K562 (cell line): ENCODE measurements around the gene SPATA24. TPM values are rescaled to one million over a fixed set of nuclear protein-coding genes. Genes with fewer than 3 reads are reported as not detected.
A peak's percentile ranks its signal among the peaks of the same experiment; 100 is the strongest.
"Not testable (repeated sequence)": the region's sequence is repeated elsewhere in the genome, so short reads cannot be mapped to it uniquely, and the experiment has no call there.

Source experiments
- ATAC-seq: fragments of 200-7000 bp; cut with Tn5 transposase; 3 replicates; pipeline ENCODE4 v1.9.1; 2020; ENCODE audit warnings: moderate library complexity
- BruUV-seq: library from RNA; stranded (reverse); fragments of 400-500 nt; replicated peaks from 2 replicates; lab custom pipeline; 2021; lab: Mats Ljungman, UMichigan
- CTCF ChIA-PET: fragments of 300-600 bp; formaldehyde crosslinking; extraction: SDS; loops from one replicate; lab custom pipeline; 2021; ENCODE audit warnings: low intra/inter-chr PET ratio; lab: Yijun Ruan, JAX
- POLR2A ChIA-PET: fragments of 300-600, 350-650 bp; sonication (Branson Sonifier 250); formaldehyde crosslinking; extraction: SDS; loops from one replicate; lab custom pipeline; 2021; ENCODE audit warnings: antibody characterized with exemption, inconsistent platforms; lab: Yijun Ruan, JAX
- DNase-seq, 4 experiments: peaks; one replicate each; pipeline versions ENCODE4 v3.0.0 to v3.0.0-alpha.2; 2011 to 2018; ENCODE audit warnings: low spot score in 3 of 4, mixed read lengths in 3 of 4; ENCODE audit errors: extremely low read depth in 1 of 4
- FAIRE-seq: peaks from 2 replicates; lab custom pipeline; 2011; peaks lifted over from hg19 to GRCh38; lab: Jason Lieb, UNC
- H2AFZ ChIP-seq: 2 replicates; pipeline ENCODE4 v1.6.0; 2011; ENCODE audit warnings: low read depth, low read length, control low read depth, inconsistent platforms
- H3K27ac ChIP-seq: fragments of 200-600 bp; 3 replicates; pipeline ENCODE4 v1.8.0; 2011; ENCODE audit warnings: low read depth, mild to moderate bottlenecking, control low read depth, inconsistent platforms, low read length, moderate library complexity, mixed read lengths; ENCODE audit errors: extremely low read depth
- H3K27me3 ChIP-seq, 2 experiments: fragments of 300-600 bp in 1 of 2; 2 replicates in 1 of 2; 3 replicates in 1 of 2; pipeline versions ENCODE4 v1.6.0 to v1.8.0; 2011; ENCODE audit warnings: inconsistent platforms in 2 of 2, low read length in 2 of 2, mild to moderate bottlenecking in 1 of 2, mixed read lengths in 1 of 2, moderate library complexity in 1 of 2; ENCODE audit not compliant: control insufficient read depth in 2 of 2, insufficient read depth in 2 of 2
- H3K36me3 ChIP-seq: fragments of 300-600 bp; 3 replicates; pipeline ENCODE4 v1.8.0; 2011; ENCODE audit warnings: mild to moderate bottlenecking, low read length, inconsistent platforms; ENCODE audit not compliant: control insufficient read depth, insufficient read depth
- H3K4me1 ChIP-seq, 2 experiments: fragments of 200-600 bp in 1 of 2; replicated peaks in 1 of 2; 2 replicates in 1 of 2; 3 replicates in 1 of 2; pipeline versions ENCODE4 v1.5.1 to v1.8.0; 2011; ENCODE audit warnings: inconsistent platforms in 2 of 2, low read length in 2 of 2, mild to moderate bottlenecking in 1 of 2, mixed read lengths in 1 of 2, moderate library complexity in 1 of 2; ENCODE audit not compliant: control insufficient read depth in 2 of 2, insufficient read depth in 2 of 2
- H3K4me2 ChIP-seq: 2 replicates; pipeline ENCODE4 v1.6.1; 2011; ENCODE audit warnings: low read length, control low read depth, inconsistent platforms, mixed read lengths; ENCODE audit not compliant: insufficient read depth
- H3K4me3 ChIP-seq: fragments of 200-600 bp; sonication (generic), shearing (Covaris generic); 2 replicates; pipeline ENCODE4 v1.5.1; 2016; ENCODE audit warnings: control low read depth, inconsistent platforms
- H3K79me2 ChIP-seq: fragments of 200-600 bp; 3 replicates; pipeline ENCODE4 v1.8.0; 2011; ENCODE audit warnings: low read length, inconsistent platforms; ENCODE audit not compliant: control insufficient read depth, insufficient read depth
- H3K9ac ChIP-seq, 2 experiments: 2 replicates each; pipeline versions ENCODE4 v1.6.0 to v1.6.1; 2011; ENCODE audit warnings: low read depth in 2 of 2, low read length in 2 of 2, control low read depth in 1 of 2, inconsistent platforms in 1 of 2, mild to moderate bottlenecking in 1 of 2, mixed read lengths in 1 of 2; ENCODE audit not compliant: insufficient read depth in 1 of 2
- H3K9me1 ChIP-seq: one replicate; pipeline ENCODE4 v1.6.0; 2011; ENCODE audit warnings: inconsistent platforms, mild to moderate bottlenecking, low read length, moderate library complexity; ENCODE audit not compliant: control insufficient read depth, insufficient read depth
- H3K9me3 ChIP-seq: replicated peaks from 2 replicates; pipeline ENCODE4 v1.5.1; 2011; ENCODE audit warnings: low read depth, low read length, inconsistent platforms; ENCODE audit not compliant: control insufficient read depth, insufficient read depth
- H4K20me1 ChIP-seq: replicated peaks from 2 replicates; pipeline ENCODE4 v1.6.1; 2011; ENCODE audit warnings: low read length, inconsistent platforms, mixed read lengths; ENCODE audit not compliant: control insufficient read depth, insufficient read depth
- EHMT2 ChIP-seq: fragments of 450-650 bp; IDR thresholded peaks from 2 replicates; pipeline ENCODE4 v1.6.1; 2018; ENCODE audit warnings: antibody characterized with exemption
- POLR3A ChIP-seq: IDR thresholded peaks from 2 replicates; pipeline ENCODE4 v1.6.1; 2011; ENCODE audit warnings: borderline replicate concordance, mild to moderate bottlenecking, moderate library complexity; ENCODE audit not compliant: insufficient read length, insufficient read depth; ENCODE audit errors: extremely low read depth
- WGBS: fragments of 100-300 bp; shearing (Covaris generic); methylation state at CpG from one replicate; pipeline ENCODE4 v1.1.6; 2016; ENCODE audit warnings: low coverage, mixed read lengths; ENCODE audit not compliant: insufficient coverage; ENCODE audit errors: missing lambda C conversion rate; 5-methylcytosine and 5-hydroxymethylcytosine counted together
- in situ Hi-C: fragments of 300-500 bp; cut with MboI; formaldehyde crosslinking; loops from 4 replicates; pipeline ENCODE4 v1.15.0; 2018; ENCODE audit warnings: inconsistent platforms, mixed read lengths
- intact Hi-C: fragments of 100-400 bp; cut with micrococcal nuclease; formaldehyde crosslinking; loops from 2 replicates; pipeline ENCODE4 v1.14.2; 2022
- polyA plus RNA-seq, 8 experiments: library from polyadenylated mRNA; depleted of rRNA in 4 of 8; stranded (reverse) in 5 of 8; unstranded in 3 of 8; fragments of >200 nt; fragmentation: Nextera tagmentation in 2 of 8; fragmentation: Illumina TruSeq in 1 of 8; extraction: Ambion mirVana in 2 of 8; extraction: Trizol in 1 of 8; gene quantifications; 2 replicates each; pipeline versions ENCODE4 v1.2.1 to v1.2.3, GENCODE V29; 2011 to 2014; ENCODE audit warnings: inconsistent platforms in 1 of 8, missing spikeins in 1 of 8
- total RNA-seq, 7 experiments: library from RNA; depleted of rRNA in 6 of 7; stranded (reverse); fragments of >200 nt in 6 of 7; fragmentation: Illumina TruSeq in 2 of 7; extraction: Trizol in 2 of 7; gene quantifications; 2 replicates each; pipeline versions ENCODE4 v1.2.1 to v1.2.3, GENCODE V29; 2011 to 2021; ENCODE audit warnings: low replicate concordance in 1 of 7
- TF ChIP-seq, protein P1 (sequence below): fragments of 150-350 bp; IDR thresholded peaks from 2 replicates; pipeline ENCODE4 v1.6.1; 2014; ENCODE audit warnings: low read depth, mild to moderate bottlenecking, low read length, borderline replicate concordance
- TF ChIP-seq, protein P2 (sequence below): fragments of 250-450 bp; sonication (Bioruptor Pico); IDR thresholded peaks from 2 replicates; pipeline ENCODE4 v1.5.0; 2022; ENCODE audit warnings: mild to moderate bottlenecking

Gene SPATA24
- total and polyA plus RNA-seq, 9 of the 15 experiments (the other 6 are each of a cell fraction or from before 2014, with no cell fraction given), result 4.1 to 12.6 (median 8.0) TPM

DNA sequence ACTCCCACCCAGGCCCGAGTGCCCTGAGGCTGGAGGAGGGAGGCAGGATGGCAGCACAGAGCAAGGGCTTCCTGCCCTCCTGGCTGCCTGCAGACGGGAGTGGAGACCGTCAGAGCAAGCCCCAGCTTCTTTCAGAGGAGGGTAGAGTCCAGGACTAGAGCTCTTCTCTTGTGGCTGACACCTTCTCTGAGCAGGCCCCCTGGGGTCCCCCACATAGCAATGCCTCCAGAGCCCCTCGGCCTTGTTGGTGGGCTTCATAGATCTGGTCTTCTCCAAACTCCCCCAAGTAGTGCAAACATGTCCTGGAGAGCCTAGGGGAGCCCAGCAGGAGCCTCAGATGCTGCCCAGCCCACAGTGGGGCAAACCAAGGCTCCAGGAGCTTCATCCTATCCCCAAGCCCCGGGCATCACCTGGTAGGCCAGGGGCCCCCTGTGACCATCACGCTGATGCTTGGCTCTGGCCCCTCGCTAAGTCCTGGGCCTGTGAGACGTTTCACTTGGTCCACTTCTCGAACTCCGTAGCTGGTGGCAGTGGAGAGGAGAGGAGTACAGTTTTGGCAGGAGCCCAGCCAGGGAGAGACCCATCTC, 16.2 kb downstream of the SPATA24 start:
- H3K4me2 ChIP-seq, result no peak overlapping the region
- no peaks in the 10 kb centered on the region for H3K36me3 ChIP-seq
- no peak overlapping the region for H3K27ac ChIP-seq
- 51% methylated on average over 8 of the region's 10 CpGs for WGBS
- no peak for FAIRE-seq
- no peaks in the 10 kb centered on the region for H4K20me1 ChIP-seq
- POLR2A ChIA-PET, result interaction anchor here (0.6 to 1.3 kb wide), 4 partner anchors 10 to 1670 kb away, joined by 3 to 5 read pairs (median 3); no protein-coding TSS in a partner anchor
- H3K4me3 ChIP-seq, result no peak overlapping the region
- peaks cover 16 to 46% of the 10 kb centered on the region in 2 experiments; a peak in 4 of 5 replicates for H3K4me1 ChIP-seq
- no peaks in the 10 kb centered on the region for H3K79me2 ChIP-seq
- no peaks in the 10 kb centered on the region for H3K27me3 ChIP-seq
- CTCF ChIA-PET, result interaction anchor here (1.0 kb wide), 1 partner anchor 400 kb away, joined by 3 read pairs; no protein-coding TSS in a partner anchor
- no peak overlapping the region for H2AFZ ChIP-seq
- H3K9me1 ChIP-seq, result no peaks in the 10 kb centered on the region
- H3K9ac ChIP-seq, result peak overlapping the region in 1 of 2 experiments; percentile 64; a peak in 2 of 4 replicates
- intact Hi-C loops, result no loop called here
- no peak for TF ChIP-seq EHMT2
- TF ChIP-seq, protein P1, sequence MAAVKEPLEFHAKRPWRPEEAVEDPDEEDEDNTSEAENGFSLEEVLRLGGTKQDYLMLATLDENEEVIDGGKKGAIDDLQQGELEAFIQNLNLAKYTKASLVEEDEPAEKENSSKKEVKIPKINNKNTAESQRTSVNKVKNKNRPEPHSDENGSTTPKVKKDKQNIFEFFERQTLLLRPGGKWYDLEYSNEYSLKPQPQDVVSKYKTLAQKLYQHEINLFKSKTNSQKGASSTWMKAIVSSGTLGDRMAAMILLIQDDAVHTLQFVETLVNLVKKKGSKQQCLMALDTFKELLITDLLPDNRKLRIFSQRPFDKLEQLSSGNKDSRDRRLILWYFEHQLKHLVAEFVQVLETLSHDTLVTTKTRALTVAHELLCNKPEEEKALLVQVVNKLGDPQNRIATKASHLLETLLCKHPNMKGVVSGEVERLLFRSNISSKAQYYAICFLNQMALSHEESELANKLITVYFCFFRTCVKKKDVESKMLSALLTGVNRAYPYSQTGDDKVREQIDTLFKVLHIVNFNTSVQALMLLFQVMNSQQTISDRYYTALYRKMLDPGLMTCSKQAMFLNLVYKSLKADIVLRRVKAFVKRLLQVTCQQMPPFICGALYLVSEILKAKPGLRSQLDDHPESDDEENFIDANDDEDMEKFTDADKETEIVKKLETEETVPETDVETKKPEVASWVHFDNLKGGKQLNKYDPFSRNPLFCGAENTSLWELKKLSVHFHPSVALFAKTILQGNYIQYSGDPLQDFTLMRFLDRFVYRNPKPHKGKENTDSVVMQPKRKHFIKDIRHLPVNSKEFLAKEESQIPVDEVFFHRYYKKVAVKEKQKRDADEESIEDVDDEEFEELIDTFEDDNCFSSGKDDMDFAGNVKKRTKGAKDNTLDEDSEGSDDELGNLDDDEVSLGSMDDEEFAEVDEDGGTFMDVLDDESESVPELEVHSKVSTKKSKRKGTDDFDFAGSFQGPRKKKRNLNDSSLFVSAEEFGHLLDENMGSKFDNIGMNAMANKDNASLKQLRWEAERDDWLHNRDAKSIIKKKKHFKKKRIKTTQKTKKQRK, result no peak
- TF ChIP-seq POLR3A, result no peak
- TF ChIP-seq, protein P2, sequence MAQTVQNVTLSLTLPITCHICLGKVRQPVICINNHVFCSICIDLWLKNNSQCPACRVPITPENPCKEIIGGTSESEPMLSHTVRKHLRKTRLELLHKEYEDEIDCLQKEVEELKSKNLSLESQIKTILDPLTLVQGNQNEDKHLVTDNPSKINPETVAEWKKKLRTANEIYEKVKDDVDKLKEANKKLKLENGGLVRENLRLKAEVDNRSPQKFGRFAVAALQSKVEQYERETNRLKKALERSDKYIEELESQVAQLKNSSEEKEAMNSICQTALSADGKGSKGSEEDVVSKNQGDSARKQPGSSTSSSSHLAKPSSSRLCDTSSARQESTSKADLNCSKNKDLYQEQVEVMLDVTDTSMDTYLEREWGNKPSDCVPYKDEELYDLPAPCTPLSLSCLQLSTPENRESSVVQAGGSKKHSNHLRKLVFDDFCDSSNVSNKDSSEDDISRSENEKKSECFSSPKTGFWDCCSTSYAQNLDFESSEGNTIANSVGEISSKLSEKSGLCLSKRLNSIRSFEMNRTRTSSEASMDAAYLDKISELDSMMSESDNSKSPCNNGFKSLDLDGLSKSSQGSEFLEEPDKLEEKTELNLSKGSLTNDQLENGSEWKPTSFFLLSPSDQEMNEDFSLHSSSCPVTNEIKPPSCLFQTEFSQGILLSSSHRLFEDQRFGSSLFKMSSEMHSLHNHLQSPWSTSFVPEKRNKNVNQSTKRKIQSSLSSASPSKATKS (CRISPR knock-in tag), result no peak
- no peak for DNase-seq
- ATAC-seq, result no peak
- no peaks in the 10 kb centered on the region; the same call in 1 of the 2 replicates for H3K9me3 ChIP-seq
- no TSS peak for BruUV-seq
- in situ Hi-C loops, result no loop called here

DNA sequence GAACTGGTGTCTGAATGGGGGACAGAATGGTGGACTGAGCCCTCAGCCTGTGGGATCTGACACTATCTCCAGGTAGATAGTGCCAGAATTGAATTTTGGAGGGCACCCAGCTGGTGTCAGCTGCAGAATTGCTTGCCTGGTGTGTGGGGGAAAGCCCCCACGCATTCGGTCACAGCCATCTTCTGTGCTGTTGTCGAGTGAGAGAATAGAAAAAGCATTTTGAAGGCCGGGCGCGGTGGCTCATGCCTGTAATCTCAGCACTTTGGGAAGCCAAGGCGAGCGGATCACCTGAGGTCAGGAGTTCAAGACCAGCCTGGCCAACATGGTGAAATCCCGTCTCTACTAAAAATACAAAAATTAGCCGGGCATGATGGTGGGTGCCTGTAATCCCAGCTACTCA, 16.9 kb downstream of the SPATA24 start:
- H3K4me2 ChIP-seq, H2AFZ ChIP-seq, H3K79me2 ChIP-seq, FAIRE-seq, ATAC-seq, H3K9ac ChIP-seq, H3K36me3 ChIP-seq, H3K9me1 ChIP-seq, H4K20me1 ChIP-seq, intact Hi-C loops, in situ Hi-C loops, H3K27me3 ChIP-seq, H3K27ac ChIP-seq, DNase-seq, BruUV-seq, H3K9me3 ChIP-seq, H3K4me3 ChIP-seq, CTCF ChIA-PET: not testable (repeated sequence)
- POLR2A ChIA-PET, result interaction anchor here (0.8 kb wide), 1 partner anchor 1019 kb away, joined by 4 read pairs; no protein-coding TSS in a partner anchor
- H3K4me1 ChIP-seq, result peaks cover 23 to 54% of the 10 kb centered on the region in 2 experiments; a peak in 4 of 5 replicates
- 74% methylated on average over 9 of the region's 10 CpGs for WGBS
